ENCODE results near the gene SDC1.
"Not testable (repeated sequence)": the region's sequence is repeated elsewhere in the genome, so short reads cannot be mapped to it uniquely, and the experiment has no call there.

Gene SDC1

GRCh38 chr2:20224716-20225293 is at the start of gene SDC1:
SDC1 (minus strand) TSS chr2:20225130; CDS start chr2:20224867, 263 bp downstream.
- H3K9ac ChIP-seq (ENCODE audit: low read length) = peak within 1 kb of the TSS; percentile 83
- peak; percentile 81 for DNase-seq (ENCODE audit: low read depth)
- no peaks in the 10 kb centered on the region for H3K9me3 ChIP-seq (ENCODE audit: control insufficient read depth, low read length)
- H3K36me3 ChIP-seq (ENCODE audit: control insufficient read depth, insufficient read depth, low read length, severe bottlenecking) = no peaks in the 10 kb centered on the region
- H3K4me1 ChIP-seq (ENCODE audit: control insufficient read depth, insufficient read depth, low read length) = peaks cover 21% of the 10 kb centered on the region
- no peaks in the 10 kb centered on the region for H3K27me3 ChIP-seq (replicated peaks; ENCODE audit: control insufficient read depth, insufficient read depth, low read length)
- H3K4me3 ChIP-seq (ENCODE audit: low read length) = peak within 1 kb of the TSS; percentile 84

- H3K9me3 ChIP-seq (ENCODE audit: control insufficient read depth, low read length) = no peaks in the 10 kb centered on the region
- H3K4me1 ChIP-seq (ENCODE audit: control insufficient read depth, insufficient read depth, low read length) = no peaks in the 10 kb centered on the region
- peaks cover 23% of the 10 kb centered on the region for H3K36me3 ChIP-seq (ENCODE audit: control insufficient read depth, insufficient read depth, low read length, severe bottlenecking)
- no peak for DNase-seq (ENCODE audit: low read depth)
- no peaks in the 10 kb centered on the region for H3K27me3 ChIP-seq (replicated peaks; ENCODE audit: control insufficient read depth, insufficient read depth, low read length)
- H3K4me3 ChIP-seq (ENCODE audit: low read length) = no peak overlapping the region
- H3K9ac ChIP-seq (ENCODE audit: low read length) = no peak overlapping the region
Observed at GRCh38 chr2:20273042-20273441, 48.1 kb upstream of the SDC1 start.

- H3K9ac ChIP-seq (ENCODE audit: low read length); DNase-seq (ENCODE audit: low read depth); H3K9me3 ChIP-seq (ENCODE audit: control insufficient read depth, low read length); H3K4me1 ChIP-seq (ENCODE audit: control insufficient read depth, insufficient read depth, low read length); H3K4me3 ChIP-seq (ENCODE audit: low read length); H3K27me3 ChIP-seq (replicated peaks; ENCODE audit: control insufficient read depth, insufficient read depth, low read length): not testable (repeated sequence)
- H3K36me3 ChIP-seq (ENCODE audit: control insufficient read depth, insufficient read depth, low read length, severe bottlenecking) = peaks cover 24% of the 10 kb centered on the region
Observed at GRCh38 chr2:20268317-20268716, 43.4 kb upstream of the SDC1 start.

GRCh38 chr2:20267529-20267928 is 42.6 kb upstream of the SDC1 start:
- H3K4me1 ChIP-seq (ENCODE audit: control insufficient read depth, insufficient read depth, low read length) = no peaks in the 10 kb centered on the region
- H3K27me3 ChIP-seq (replicated peaks; ENCODE audit: control insufficient read depth, insufficient read depth, low read length) = no peaks in the 10 kb centered on the region
- DNase-seq (ENCODE audit: low read depth) = no peak
- H3K9me3 ChIP-seq (ENCODE audit: control insufficient read depth, low read length) = no peaks in the 10 kb centered on the region
- no peak overlapping the region for H3K9ac ChIP-seq (ENCODE audit: low read length)
- no peak overlapping the region for H3K4me3 ChIP-seq (ENCODE audit: low read length)
- H3K36me3 ChIP-seq (ENCODE audit: control insufficient read depth, insufficient read depth, low read length, severe bottlenecking) = peaks cover 27% of the 10 kb centered on the region

- Histone ChIP-seq H3K4me1 (ENCODE audit: control insufficient read depth, insufficient read depth, low read length) (no peaks in the 10 kb centered on the region), H3K27me3 (replicated peaks; ENCODE audit: control insufficient read depth, insufficient read depth, low read length) (no peaks in the 10 kb centered on the region), H3K9ac (ENCODE audit: low read length) (no peak overlapping the region), H3K9me3 (ENCODE audit: control insufficient read depth, low read length) (no peaks in the 10 kb centered on the region), H3K4me3 (ENCODE audit: low read length) (no peak overlapping the region), H3K36me3 (ENCODE audit: control insufficient read depth, insufficient read depth, low read length, severe bottlenecking) (peaks cover 51% of the 10 kb centered on the region)
- DNase-seq (ENCODE audit: low read depth) = no peak
Observed at GRCh38 chr2:20264629-20265028, 39.7 kb upstream of the SDC1 start.

- Histone ChIP-seq H3K36me3 (ENCODE audit: control insufficient read depth, insufficient read depth, low read length, severe bottlenecking) (peaks cover 87% of the 10 kb centered on the region), H3K4me3 (ENCODE audit: low read length) (no peak overlapping the region), H3K4me1 (ENCODE audit: control insufficient read depth, insufficient read depth, low read length) (no peaks in the 10 kb centered on the region), H3K27me3 (replicated peaks; ENCODE audit: control insufficient read depth, insufficient read depth, low read length) (no peaks in the 10 kb centered on the region), H3K9ac (ENCODE audit: low read length) (no peak overlapping the region), H3K9me3 (ENCODE audit: control insufficient read depth, low read length) (no peaks in the 10 kb centered on the region)
- DNase-seq (ENCODE audit: low read depth) = no peak
Observed at GRCh38 chr2:20257411-20257810, 32.5 kb upstream of the SDC1 start.

- peaks cover 87% of the 10 kb centered on the region for H3K36me3 ChIP-seq (ENCODE audit: control insufficient read depth, insufficient read depth, low read length, severe bottlenecking)
- H3K4me3 ChIP-seq (ENCODE audit: low read length) = no peak overlapping the region
- H3K4me1 ChIP-seq (ENCODE audit: control insufficient read depth, insufficient read depth, low read length) = no peaks in the 10 kb centered on the region
- H3K9ac ChIP-seq (ENCODE audit: low read length) = no peak overlapping the region
- no peaks in the 10 kb centered on the region for H3K9me3 ChIP-seq (ENCODE audit: control insufficient read depth, low read length)
- DNase-seq (ENCODE audit: low read depth) = no peak
- H3K27me3 ChIP-seq (replicated peaks; ENCODE audit: control insufficient read depth, insufficient read depth, low read length) = no peaks in the 10 kb centered on the region
Observed at GRCh38 chr2:20254731-20255130, 29.8 kb upstream of the SDC1 start.

GRCh38 chr2:20250436-20250835 is 25.5 kb upstream of the SDC1 start:
- DNase-seq (ENCODE audit: low read depth) = no peak
- Histone ChIP-seq H3K9me3 (ENCODE audit: control insufficient read depth, low read length) (no peaks in the 10 kb centered on the region), H3K4me3 (ENCODE audit: low read length) (no peak overlapping the region), H3K9ac (ENCODE audit: low read length) (no peak overlapping the region), H3K36me3 (ENCODE audit: control insufficient read depth, insufficient read depth, low read length, severe bottlenecking) (peaks cover 78% of the 10 kb centered on the region), H3K27me3 (replicated peaks; ENCODE audit: control insufficient read depth, insufficient read depth, low read length) (no peaks in the 10 kb centered on the region), H3K4me1 (ENCODE audit: control insufficient read depth, insufficient read depth, low read length) (no peaks in the 10 kb centered on the region)

- Histone ChIP-seq H3K27me3 (replicated peaks; ENCODE audit: control insufficient read depth, insufficient read depth, low read length) (no peaks in the 10 kb centered on the region), H3K4me1 (ENCODE audit: control insufficient read depth, insufficient read depth, low read length) (no peaks in the 10 kb centered on the region), H3K36me3 (ENCODE audit: control insufficient read depth, insufficient read depth, low read length, severe bottlenecking) (peaks cover 66% of the 10 kb centered on the region), H3K9ac (ENCODE audit: low read length) (no peak overlapping the region), H3K4me3 (ENCODE audit: low read length) (no peak overlapping the region), H3K9me3 (ENCODE audit: control insufficient read depth, low read length) (no peaks in the 10 kb centered on the region)
- no peak for DNase-seq (ENCODE audit: low read depth)
Observed at GRCh38 chr2:20249170-20249569, 24.2 kb upstream of the SDC1 start.

GRCh38 chr2:20247084-20247483 is 22.2 kb upstream of the SDC1 start:
- H3K9me3 ChIP-seq (ENCODE audit: control insufficient read depth, low read length) = no peaks in the 10 kb centered on the region
- H3K9ac ChIP-seq (ENCODE audit: low read length) = no peak overlapping the region
- H3K36me3 ChIP-seq (ENCODE audit: control insufficient read depth, insufficient read depth, low read length, severe bottlenecking) = peaks cover 45% of the 10 kb centered on the region
- H3K4me3 ChIP-seq (ENCODE audit: low read length) = no peak overlapping the region
- no peaks in the 10 kb centered on the region for H3K27me3 ChIP-seq (replicated peaks; ENCODE audit: control insufficient read depth, insufficient read depth, low read length)
- no peaks in the 10 kb centered on the region for H3K4me1 ChIP-seq (ENCODE audit: control insufficient read depth, insufficient read depth, low read length)
- no peak for DNase-seq (ENCODE audit: low read depth)

- not testable (repeated sequence) for H3K9ac ChIP-seq (ENCODE audit: low read length); H3K4me1 ChIP-seq (ENCODE audit: control insufficient read depth, insufficient read depth, low read length); H3K27me3 ChIP-seq (replicated peaks; ENCODE audit: control insufficient read depth, insufficient read depth, low read length); DNase-seq (ENCODE audit: low read depth); H3K4me3 ChIP-seq (ENCODE audit: low read length); H3K9me3 ChIP-seq (ENCODE audit: control insufficient read depth, low read length)
- H3K36me3 ChIP-seq (ENCODE audit: control insufficient read depth, insufficient read depth, low read length, severe bottlenecking) = peaks cover 14% of the 10 kb centered on the region
Observed at GRCh38 chr2:20243637-20244036, 18.7 kb upstream of the SDC1 start.

- Histone ChIP-seq H3K27me3 (replicated peaks; ENCODE audit: control insufficient read depth, insufficient read depth, low read length) (no peaks in the 10 kb centered on the region), H3K9me3 (ENCODE audit: control insufficient read depth, low read length) (peaks cover 5% of the 10 kb centered on the region), H3K36me3 (ENCODE audit: control insufficient read depth, insufficient read depth, low read length, severe bottlenecking) (peaks cover 13% of the 10 kb centered on the region), H3K4me3 (ENCODE audit: low read length) (no peak overlapping the region), H3K9ac (ENCODE audit: low read length) (no peak overlapping the region), H3K4me1 (ENCODE audit: control insufficient read depth, insufficient read depth, low read length) (no peaks in the 10 kb centered on the region)
- no peak for DNase-seq (ENCODE audit: low read depth)
Observed at GRCh38 chr2:20242727-20243377, 17.9 kb upstream of the SDC1 start.
